GM12878 (cell line): ENCODE measurements around the gene FCRL2. TPM values are rescaled to one million over a fixed set of nuclear protein-coding genes. Genes with fewer than 3 reads are reported as not detected.

Source experiments
- ATAC-seq: fragments of 200-7000 bp; cut with Tn5 transposase; 3 replicates; pipeline ENCODE4 v1.9.1; 2020; ENCODE audit warnings: mild to moderate bottlenecking, moderate library complexity
- BruUV-seq: library from RNA; stranded (reverse); fragments of 400-500 nt; replicated peaks from 2 replicates; lab custom pipeline; 2021; lab: Mats Ljungman, UMichigan
- CTCF ChIA-PET: fragments of 300-600 bp; sonication (Branson Sonifier 250); formaldehyde crosslinking; extraction: SDS; loops from one replicate; lab custom pipeline; 2021; ENCODE audit warnings: inconsistent platforms; lab: Yijun Ruan, JAX
- POLR2A ChIA-PET: fragments of 350-600 bp; formaldehyde crosslinking; extraction: SDS; loops from one replicate; lab custom pipeline; 2021; ENCODE audit warnings: inconsistent platforms; lab: Charles Lee
- RAD21 ChIA-PET: fragments of 300-600 bp; sonication (Branson Sonifier 250); formaldehyde crosslinking; loops from one replicate; lab custom pipeline; 2023; ENCODE audit warnings: antibody characterized with exemption; ENCODE audit not compliant: unreplicated experiment; lab: Charles Lee
- SMC1A ChIA-PET: fragments of 300-600 bp; sonication (Branson Sonifier 250); formaldehyde crosslinking; loops from one replicate; lab custom pipeline; 2023; ENCODE audit not compliant: unreplicated experiment, uncharacterized antibody; lab: Charles Lee
- DNase-seq: peaks from one replicate; pipeline ENCODE4 v3.0.0-alpha.2; 2011; ENCODE audit warnings: low read depth, low spot score
- FAIRE-seq: peaks from 3 replicates; lab custom pipeline; 2011; peaks lifted over from hg19 to GRCh38; lab: Jason Lieb, UNC
- H2AFZ ChIP-seq: 2 replicates; pipeline ENCODE4 v1.6.0; 2011; ENCODE audit warnings: low read depth, low read length, control low read depth; ENCODE audit not compliant: control insufficient read depth
- H3K27ac ChIP-seq: 2 replicates; pipeline ENCODE4 v1.5.1; 2011; ENCODE audit warnings: control low read depth; ENCODE audit not compliant: control insufficient read depth, insufficient read depth
- H3K27me3 ChIP-seq, 2 experiments: replicated peaks in 1 of 2; 2 replicates each; pipeline versions ENCODE4 v1.6.0 to v1.6.1; 2011; ENCODE audit warnings: low read length in 1 of 2; ENCODE audit not compliant: control insufficient read depth in 2 of 2, insufficient read depth in 2 of 2
- H3K36me3 ChIP-seq, 2 experiments: 2 replicates each; pipeline ENCODE4 v1.5.1; 2011; ENCODE audit warnings: low read length in 1 of 2; ENCODE audit not compliant: control insufficient read depth in 2 of 2, insufficient read depth in 2 of 2
- H3K4me1 ChIP-seq: 2 replicates; pipeline ENCODE4 v1.6.1; 2011; ENCODE audit warnings: mild to moderate bottlenecking, low read length, moderate library complexity, mixed read lengths; ENCODE audit not compliant: control insufficient read depth, insufficient read depth
- H3K4me2 ChIP-seq: 2 replicates; pipeline ENCODE4 v1.6.0; 2011; ENCODE audit warnings: control low read depth; ENCODE audit not compliant: control insufficient read depth, insufficient read depth
- H3K4me3 ChIP-seq: fragments of 200-600 bp; sonication (generic); 2 replicates; pipeline ENCODE4 v1.5.1; 2016
- H3K79me2 ChIP-seq: 2 replicates; pipeline ENCODE4 v1.6.0; 2011; ENCODE audit warnings: low read length; ENCODE audit not compliant: control insufficient read depth, insufficient read depth
- H3K9ac ChIP-seq: 2 replicates; pipeline ENCODE4 v1.8.0; 2011; ENCODE audit warnings: low read length, control low read depth, mixed read lengths; ENCODE audit not compliant: control insufficient read depth, insufficient read depth
- H3K9me3 ChIP-seq: replicated peaks from 3 replicates; pipeline ENCODE4 v1.5.1; 2011; ENCODE audit warnings: mild to moderate bottlenecking, low read length; ENCODE audit not compliant: control insufficient read depth, insufficient read depth
- H4K20me1 ChIP-seq: 2 replicates; pipeline ENCODE4 v1.6.0; 2011; ENCODE audit not compliant: control insufficient read depth, insufficient read depth
- CHD2 ChIP-seq: IDR thresholded peaks from 2 replicates; pipeline ENCODE4 v1.6.1; 2011; ENCODE audit warnings: low read depth, low read length, improper control_type of control experiment, borderline replicate concordance
- DPF2 ChIP-seq: fragments of 450-650 bp; IDR thresholded peaks from 2 replicates; pipeline ENCODE4 v1.6.1; 2017; ENCODE audit warnings: mild to moderate bottlenecking
- ETV6 ChIP-seq, 2 experiments: fragments of 450-650 bp in 1 of 2; IDR thresholded peaks in 1 of 2; conservative IDR thresholded peaks in 1 of 2; 2 replicates each; pipeline ENCODE4 v1.6.1; 2014; ENCODE audit warnings: antibody characterized with exemption in 1 of 2, borderline replicate concordance in 1 of 2, low read depth in 1 of 2, mild to moderate bottlenecking in 1 of 2, moderate library complexity in 1 of 2
- HDAC6 ChIP-seq: fragments of 200-600 bp; sonication (generic); IDR thresholded peaks from one replicate; pipeline ENCODE4 v1.8.0; 2017; ENCODE audit warnings: antibody characterized with exemption; ENCODE audit not compliant: unreplicated experiment
- IRF3 ChIP-seq: fragments of 450-650 bp; IDR thresholded peaks from 2 replicates; pipeline ENCODE4 v1.6.1; 2014; ENCODE audit warnings: mild to moderate bottlenecking
- JUND ChIP-seq: IDR thresholded peaks from 2 replicates; pipeline ENCODE4 v1.6.1; 2012; ENCODE audit warnings: low read depth, mild to moderate bottlenecking, low read length, improper control_type of control experiment, moderate library complexity
- KAT2A ChIP-seq: conservative IDR thresholded peaks from 2 replicates; pipeline ENCODE4 v1.6.1; 2011; ENCODE audit warnings: low read depth, low read length; ENCODE audit not compliant: control insufficient read depth
- MAX ChIP-seq: IDR thresholded peaks from 2 replicates; pipeline ENCODE4 v1.6.1; 2012; ENCODE audit warnings: low read depth, low read length, improper control_type of control experiment
- NFYB ChIP-seq: IDR thresholded peaks from 2 replicates; pipeline ENCODE4 v1.6.1; 2011; ENCODE audit warnings: low read depth, mild to moderate bottlenecking, low read length, improper control_type of control experiment, moderate library complexity; ENCODE audit not compliant: insufficient read depth
- ZNF687 ChIP-seq: fragments of 450-650 bp; IDR thresholded peaks from 2 replicates; pipeline ENCODE4 v1.6.1; 2017; ENCODE audit warnings: mild to moderate bottlenecking, moderate library complexity
- ZZZ3 ChIP-seq: IDR thresholded peaks from 2 replicates; pipeline ENCODE4 v1.6.1; 2011; ENCODE audit warnings: low read depth; ENCODE audit not compliant: control insufficient read depth, insufficient read length
- WGBS: methylation state at CpG from one replicate; pipeline ENCODE4 v1.1.6; 2016; ENCODE audit warnings: low lambda C conversion rate; ENCODE audit not compliant: insufficient replicate concordance, insufficient coverage; ENCODE audit errors: missing lambda C conversion rate; 5-methylcytosine and 5-hydroxymethylcytosine counted together
- in situ Hi-C: fragments of 300-500 bp; cut with MboI; formaldehyde crosslinking; loops from 9 replicates; pipeline ENCODE4 v1.14.3; 2018; ENCODE audit warnings: mixed read lengths
- intact Hi-C: fragments of 100-400 bp; cut with micrococcal nuclease; formaldehyde crosslinking; loops from one replicate; pipeline ENCODE4 v1.14.2; 2022; ENCODE audit not compliant: unreplicated experiment
- polyA plus RNA-seq, 11 experiments: library from polyadenylated mRNA; depleted of rRNA in 4 of 11; unstranded in 6 of 11; stranded (reverse) in 5 of 11; fragments of >200 nt; fragmentation: Nextera tagmentation in 4 of 11; fragmentation: Illumina TruSeq in 1 of 11; extraction: Ambion mirVana in 4 of 11; extraction: Trizol in 1 of 11; gene quantifications; 1 replicate in 1 of 11; 2 replicates in 10 of 11; pipeline versions ENCODE4 v1.2.1 to v1.2.3, GENCODE V29; 2011 to 2016; ENCODE audit warnings: inconsistent platforms in 2 of 11, missing spikeins in 2 of 11, low read depth in 1 of 11
- total RNA-seq, 4 experiments: library from RNA; depleted of rRNA in 3 of 4; stranded (reverse); fragments of >200 nt in 3 of 4; fragmentation: Illumina TruSeq in 1 of 4; extraction: Trizol in 1 of 4; gene quantifications; 2 replicates each; pipeline versions ENCODE4 v1.2.1 to v1.2.3, GENCODE V29; 2013 to 2021

FCRL2 gene
- total and polyA plus RNA-seq, 10 of the 15 experiments (the other 5 are each of a cell fraction or from before 2014, with no cell fraction given): 0.07 to 7.3 (median 0.61) TPM

DNA sequence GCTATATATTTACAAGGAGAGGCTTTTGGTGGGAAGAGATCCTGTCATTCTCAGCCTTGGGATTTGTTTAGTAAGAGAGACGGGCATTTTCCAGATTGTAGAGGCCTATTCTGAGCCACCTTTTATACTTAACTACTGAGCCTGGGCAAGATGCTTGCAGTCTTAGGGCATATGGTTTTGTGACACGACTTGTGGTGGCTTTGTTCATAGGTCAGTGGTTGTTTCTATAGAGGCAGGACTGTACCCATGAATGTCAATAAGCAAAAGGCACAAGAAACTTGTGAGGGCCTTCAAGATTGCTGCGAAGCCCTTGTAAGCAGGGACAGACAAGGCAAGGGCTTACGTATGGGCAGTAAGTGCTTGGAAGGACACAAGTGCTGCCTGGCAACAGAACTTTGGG is 73.0 kb downstream of the FCRL2 start:
- Histone ChIP-seq H3K9me3 (no peaks in the 10 kb centered on the region), H3K27me3 (peaks cover 0 to 6% of the 10 kb centered on the region in 2 experiments; a peak in 3 of 4 replicates), H3K27ac (no peak overlapping the region), H3K4me3 (no peak overlapping the region), H3K36me3 (no peaks in the 10 kb centered on the region), H3K4me2 (no peak overlapping the region), H3K4me1 (peaks cover 3% of the 10 kb centered on the region; the same call in 1 of the 2 replicates), H3K79me2 (no peaks in the 10 kb centered on the region), H4K20me1 (no peaks in the 10 kb centered on the region), H3K9ac (no peak overlapping the region), H2AFZ (no peak overlapping the region)
- in situ Hi-C loops: no loop called here
- RAD21 ChIA-PET: no interaction called here
- CTCF ChIA-PET: interaction anchor here (1.3 kb wide), 1 partner anchor 70 kb away, joined by 3 read pairs; no protein-coding TSS in a partner anchor
- 41% methylated on average over 4 of the region's 4 CpGs for WGBS
- FAIRE-seq (no peak), DNase-seq (no peak), ATAC-seq (no peak)
- SMC1A ChIA-PET: no interaction called here
- BruUV-seq: no TSS peak
- POLR2A ChIA-PET: no interaction called here
- no peak for TF ChIP-seq ZNF687
- TF ChIP-seq CHD2: no peak
- no peak for TF ChIP-seq DPF2
- TF ChIP-seq ZZZ3: no peak
- TF ChIP-seq KAT2A: no peak
- TF ChIP-seq JUND: no peak
- no peak for TF ChIP-seq MAX
- TF ChIP-seq HDAC6: no peak
- no peak for TF ChIP-seq IRF3
- no peak for TF ChIP-seq ETV6 (conservative IDR thresholded peaks at IDR 0.05 in 1 of 2, IDR thresholded peaks at IDR 0.05 in 1 of 2; ENCODE audit: borderline replicate concordance in 1 of 2, low read depth in 1 of 2)
- TF ChIP-seq NFYB: no peak
- intact Hi-C loops: no loop called here
